VCaP (cell line): ENCODE measurements around the gene PXMP4.

Experiments
- H3K27ac ChIP-seq: fragments of 450-650 bp; 2 replicates; pipeline ENCODE4 v1.5.1; 2017
- CTCF ChIP-seq: fragments of 450-650 bp; conservative IDR thresholded peaks from 2 replicates; pipeline ENCODE4 v1.5.1; 2017; ENCODE audit warnings: mild to moderate bottlenecking, moderate library complexity

Gene PXMP4

DNA sequence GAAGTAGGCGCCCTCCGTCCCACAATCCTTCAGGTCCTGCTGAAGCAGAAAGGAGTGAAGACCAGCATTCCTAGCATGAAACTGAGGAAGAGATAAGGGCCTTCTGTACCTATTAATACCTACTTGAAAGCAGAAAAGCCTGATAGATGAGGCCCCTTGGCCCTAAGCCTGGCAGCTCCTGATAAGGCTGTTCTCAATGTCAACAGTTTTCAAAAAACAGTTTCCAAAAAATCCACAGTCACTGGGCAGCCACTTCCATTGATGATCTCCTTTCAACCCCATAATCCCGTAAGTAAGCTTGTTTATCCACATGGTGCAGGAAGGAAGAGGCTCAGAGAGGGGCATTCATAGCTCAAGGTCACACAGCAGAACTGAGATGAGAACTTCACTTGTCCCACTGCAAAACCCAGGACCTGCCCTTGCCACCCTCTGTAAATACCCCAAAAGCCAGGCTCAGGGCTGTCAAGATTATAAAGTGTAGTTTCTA lies 31.1 kb downstream of the PXMP4 start:
- H3K27ac ChIP-seq = peak overlapping the region; percentile 92
- no peak for TF ChIP-seq CTCF

GRCh38 chr20:33687993-33688937 lies 31.8 kb downstream of the PXMP4 start:
- H3K27ac ChIP-seq = peak overlapping the region; percentile 92
- TF ChIP-seq CTCF = no peak

DNA sequence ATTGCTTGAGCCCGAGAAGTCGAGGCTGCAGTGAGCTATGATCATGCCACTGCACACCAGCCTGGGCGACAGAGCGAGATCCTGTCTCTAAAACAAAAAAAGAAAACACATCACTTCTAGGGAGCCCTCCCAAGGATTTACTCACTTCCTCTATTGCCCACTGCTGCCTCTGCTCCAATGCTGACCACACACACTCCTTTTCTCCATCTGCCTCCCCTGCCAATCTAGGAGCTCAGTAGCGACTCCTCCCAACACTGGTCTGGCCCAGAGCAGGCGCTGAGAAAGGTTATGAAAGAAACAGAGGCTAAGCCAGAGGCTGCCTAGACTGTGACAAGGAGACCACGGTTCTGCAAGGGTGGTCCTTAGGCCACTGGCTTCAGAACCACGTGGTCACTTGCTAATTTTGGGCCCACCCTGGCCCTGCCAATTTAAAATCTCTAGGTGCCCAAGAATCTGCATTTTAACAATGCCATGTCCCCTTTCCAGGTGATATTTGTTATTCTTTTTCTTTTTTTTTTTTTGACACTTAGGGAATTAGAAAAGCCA lies 32.7 kb downstream of the PXMP4 start:
- H3K27ac ChIP-seq = peak overlapping the region; percentile 92
- TF ChIP-seq CTCF = no peak

GRCh38 chr20:33686984-33687366 lies 33.1 kb downstream of the PXMP4 start:
- no peak for TF ChIP-seq CTCF
- peak overlapping the region; percentile 92 for H3K27ac ChIP-seq

DNA sequence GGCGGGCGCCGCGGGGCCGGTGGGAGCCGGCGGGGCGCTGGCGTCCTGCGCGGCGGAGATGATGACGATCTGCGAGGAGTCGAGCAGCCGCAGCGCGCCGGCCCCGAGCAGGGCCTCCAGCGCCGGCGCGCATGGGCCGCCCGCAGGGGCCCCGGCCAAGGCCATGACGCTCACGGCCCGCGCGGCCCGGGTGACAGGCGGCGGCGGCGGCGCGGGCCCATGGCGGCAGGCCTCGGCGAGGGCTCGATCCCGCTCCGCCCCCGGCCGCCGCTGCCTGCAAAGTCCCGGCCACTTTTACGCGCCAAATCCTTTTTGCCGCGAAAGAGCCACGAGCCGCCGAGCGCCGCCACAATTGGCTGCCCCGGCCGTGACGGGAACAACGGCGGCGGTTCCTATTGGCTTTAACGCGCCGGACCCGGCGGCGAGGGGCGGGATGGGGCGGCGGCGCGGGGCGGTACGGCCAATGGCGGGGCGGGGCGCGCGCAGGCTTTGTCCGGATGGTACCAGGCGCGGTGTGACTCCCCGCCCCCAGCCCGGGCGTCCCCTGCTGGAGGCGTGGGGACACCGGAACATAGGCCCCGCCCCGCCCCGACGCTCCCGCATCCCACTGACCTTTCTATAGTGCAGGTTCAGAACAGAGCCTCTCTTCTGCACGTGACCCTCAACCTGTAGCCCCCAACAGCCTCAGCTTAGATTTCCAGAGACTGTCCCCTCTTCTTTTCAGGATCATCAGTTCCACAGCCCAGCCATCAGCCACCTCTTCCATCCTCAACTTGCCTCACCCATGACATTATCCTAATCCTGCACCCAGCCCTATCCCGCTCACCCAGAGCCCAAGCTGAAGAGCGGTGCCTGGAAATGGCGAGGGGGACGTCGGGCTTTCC lies 33.8 kb downstream of the PXMP4 start, which contains the start of gene E2F1:
Gene E2F1 (minus strand): TSS at position 286 of the 884 bp plus-strand sequence. CDS start 121 bp downstream, at position 165.
- peak; percentile 28; the same call in 1 of the 2 replicates for TF ChIP-seq CTCF
- H3K27ac ChIP-seq = peak within 1 kb of the TSS; percentile 92

- peak overlapping the region; percentile 92 for H3K27ac ChIP-seq
- TF ChIP-seq CTCF = no peak
Measured at GRCh38 chr20:33685328-33686099, 34.6 kb downstream of the PXMP4 start.
